K562 (cell line): ENCODE results near the gene MDFIC2. TPM values are rescaled to one million over a fixed set of nuclear protein-coding genes. Genes with fewer than 3 reads are reported as not detected.

Experiments used
- ATAC-seq: fragments of 200-7000 bp; cut with Tn5 transposase; 3 replicates; pipeline ENCODE4 v1.9.1; 2020; ENCODE audit warnings: moderate library complexity
- BruUV-seq: library from RNA; stranded (reverse); fragments of 400-500 nt; replicated peaks from 2 replicates; lab custom pipeline; 2021; lab: Mats Ljungman, UMichigan
- CTCF ChIA-PET: fragments of 300-600 bp; formaldehyde crosslinking; extraction: SDS; loops from one replicate; lab custom pipeline; 2021; ENCODE audit warnings: low intra/inter-chr PET ratio; lab: Yijun Ruan, JAX
- POLR2A ChIA-PET: fragments of 300-600, 350-650 bp; sonication (Branson Sonifier 250); formaldehyde crosslinking; extraction: SDS; loops from one replicate; lab custom pipeline; 2021; ENCODE audit warnings: antibody characterized with exemption, inconsistent platforms; lab: Yijun Ruan, JAX
- DNase-seq, 4 experiments: peaks; one replicate each; pipeline versions ENCODE4 v3.0.0 to v3.0.0-alpha.2; 2011 to 2018; ENCODE audit warnings: low spot score in 3 of 4, mixed read lengths in 3 of 4; ENCODE audit errors: extremely low read depth in 1 of 4
- FAIRE-seq: peaks from 2 replicates; lab custom pipeline; 2011; peaks lifted over from hg19 to GRCh38; lab: Jason Lieb, UNC
- H2AFZ ChIP-seq: 2 replicates; pipeline ENCODE4 v1.6.0; 2011; ENCODE audit warnings: low read depth, low read length, control low read depth, inconsistent platforms
- H3K27ac ChIP-seq: fragments of 200-600 bp; 3 replicates; pipeline ENCODE4 v1.8.0; 2011; ENCODE audit warnings: low read depth, mild to moderate bottlenecking, control low read depth, inconsistent platforms, low read length, moderate library complexity, mixed read lengths; ENCODE audit errors: extremely low read depth
- H3K27me3 ChIP-seq, 2 experiments: fragments of 300-600 bp in 1 of 2; 2 replicates in 1 of 2; 3 replicates in 1 of 2; pipeline versions ENCODE4 v1.6.0 to v1.8.0; 2011; ENCODE audit warnings: inconsistent platforms in 2 of 2, low read length in 2 of 2, mild to moderate bottlenecking in 1 of 2, mixed read lengths in 1 of 2, moderate library complexity in 1 of 2; ENCODE audit not compliant: control insufficient read depth in 2 of 2, insufficient read depth in 2 of 2
- H3K36me3 ChIP-seq: fragments of 300-600 bp; 3 replicates; pipeline ENCODE4 v1.8.0; 2011; ENCODE audit warnings: mild to moderate bottlenecking, low read length, inconsistent platforms; ENCODE audit not compliant: control insufficient read depth, insufficient read depth
- H3K4me1 ChIP-seq, 2 experiments: fragments of 200-600 bp in 1 of 2; replicated peaks in 1 of 2; 2 replicates in 1 of 2; 3 replicates in 1 of 2; pipeline versions ENCODE4 v1.5.1 to v1.8.0; 2011; ENCODE audit warnings: inconsistent platforms in 2 of 2, low read length in 2 of 2, mild to moderate bottlenecking in 1 of 2, mixed read lengths in 1 of 2, moderate library complexity in 1 of 2; ENCODE audit not compliant: control insufficient read depth in 2 of 2, insufficient read depth in 2 of 2
- H3K4me2 ChIP-seq: 2 replicates; pipeline ENCODE4 v1.6.1; 2011; ENCODE audit warnings: low read length, control low read depth, inconsistent platforms, mixed read lengths; ENCODE audit not compliant: insufficient read depth
- H3K4me3 ChIP-seq: fragments of 200-600 bp; sonication (generic), shearing (Covaris generic); 2 replicates; pipeline ENCODE4 v1.5.1; 2016; ENCODE audit warnings: control low read depth, inconsistent platforms
- H3K79me2 ChIP-seq: fragments of 200-600 bp; 3 replicates; pipeline ENCODE4 v1.8.0; 2011; ENCODE audit warnings: low read length, inconsistent platforms; ENCODE audit not compliant: control insufficient read depth, insufficient read depth
- H3K9ac ChIP-seq, 2 experiments: 2 replicates each; pipeline versions ENCODE4 v1.6.0 to v1.6.1; 2011; ENCODE audit warnings: low read depth in 2 of 2, low read length in 2 of 2, control low read depth in 1 of 2, inconsistent platforms in 1 of 2, mild to moderate bottlenecking in 1 of 2, mixed read lengths in 1 of 2; ENCODE audit not compliant: insufficient read depth in 1 of 2
- H3K9me1 ChIP-seq: one replicate; pipeline ENCODE4 v1.6.0; 2011; ENCODE audit warnings: inconsistent platforms, mild to moderate bottlenecking, low read length, moderate library complexity; ENCODE audit not compliant: control insufficient read depth, insufficient read depth
- H3K9me3 ChIP-seq: replicated peaks from 2 replicates; pipeline ENCODE4 v1.5.1; 2011; ENCODE audit warnings: low read depth, low read length, inconsistent platforms; ENCODE audit not compliant: control insufficient read depth, insufficient read depth
- H4K20me1 ChIP-seq: replicated peaks from 2 replicates; pipeline ENCODE4 v1.6.1; 2011; ENCODE audit warnings: low read length, inconsistent platforms, mixed read lengths; ENCODE audit not compliant: control insufficient read depth, insufficient read depth
- CBFB ChIP-seq: sonication (generic); formaldehyde crosslinking; IDR thresholded peaks from 2 replicates; pipeline ENCODE4 v1.4.0; 2020; ENCODE audit warnings: mild to moderate bottlenecking, missing genetic modification reagents
- CHD2 ChIP-seq: IDR thresholded peaks from 2 replicates; pipeline ENCODE4 v1.6.1; 2011; ENCODE audit warnings: low read depth, low read length
- FOXK1 ChIP-seq: sonication (generic); formaldehyde crosslinking; IDR thresholded peaks from 2 replicates; pipeline ENCODE4 v1.8.0; 2022; ENCODE audit warnings: missing genetic modification reagents, mild to moderate bottlenecking, borderline replicate concordance
- FOXM1 ChIP-seq, 2 experiments: fragments of 450-650 bp in 1 of 2; sonication (generic) in 1 of 2; formaldehyde crosslinking in 1 of 2; IDR thresholded peaks; 2 replicates each; pipeline versions ENCODE4 v1.6.1 to v1.9.0; 2017 to 2022; ENCODE audit warnings: low read depth in 2 of 2, mild to moderate bottlenecking in 2 of 2, missing genetic modification reagents in 1 of 2, moderate library complexity in 1 of 2
- GABPB1 ChIP-seq: sonication (generic); formaldehyde crosslinking; IDR thresholded peaks from 2 replicates; pipeline ENCODE4 v1.8.0; 2022; ENCODE audit warnings: mild to moderate bottlenecking, missing genetic modification reagents
- L3MBTL2 ChIP-seq: fragments of 450-650 bp; IDR thresholded peaks from 2 replicates; pipeline ENCODE4 v1.6.1; 2016; ENCODE audit warnings: mild to moderate bottlenecking, moderate library complexity
- MAFF ChIP-seq: IDR thresholded peaks from 2 replicates; pipeline ENCODE4 v1.6.1; 2012; ENCODE audit warnings: low read length, improper control_type of control experiment
- NFE2L1 ChIP-seq: fragments of 450-650 bp; IDR thresholded peaks from 2 replicates; pipeline ENCODE4 v1.6.1; 2016; ENCODE audit warnings: missing genetic modification characterization, low read depth, mild to moderate bottlenecking, missing compliant biosample characterization, moderate library complexity, borderline replicate concordance
- RBFOX2 ChIP-seq: fragments of 200-400 bp; formaldehyde crosslinking; IDR thresholded peaks from 2 replicates; pipeline ENCODE4 v1.6.1; 2017; ENCODE audit warnings: low read depth, mild to moderate bottlenecking, low read length, moderate library complexity
- SETDB1 ChIP-seq: IDR thresholded peaks from one replicate; pipeline ENCODE4 v1.6.1; 2012; ENCODE audit warnings: low read length, control low read depth, inconsistent platforms
- SRF ChIP-seq, 2 experiments: fragments of 250-450, 450-650 bp in 1 of 2; sonication (Bioruptor Pico) in 1 of 2; sonication (generic) in 1 of 2; formaldehyde crosslinking; IDR thresholded peaks; 2 replicates each; pipeline versions ENCODE4 v1.5.0 to v1.5.1; 2020 to 2022; ENCODE audit warnings: mild to moderate bottlenecking in 1 of 2, missing genetic modification reagents in 1 of 2
- SRSF7 ChIP-seq: fragments of 200-400 bp; formaldehyde crosslinking; optimal IDR thresholded peaks from 2 replicates; pipeline ENCODE3; 2017; ENCODE audit warnings: mild to moderate bottlenecking, low read depth, low read length
- STAG1 ChIP-seq: sonication (generic); formaldehyde crosslinking; IDR thresholded peaks from 2 replicates; pipeline ENCODE4 v1.5.0; 2020; ENCODE audit warnings: missing genetic modification reagents, borderline replicate concordance
- TFAP4 ChIP-seq: sonication (generic); formaldehyde crosslinking; IDR thresholded peaks from 2 replicates; pipeline ENCODE4 v1.8.0; 2022; ENCODE audit warnings: missing genetic modification reagents, mild to moderate bottlenecking, moderate library complexity, borderline replicate concordance
- ZNF3 ChIP-seq: fragments of 250-450 bp; sonication (Bioruptor Pico); IDR thresholded peaks from 2 replicates; pipeline ENCODE4 v1.5.0; 2021; ENCODE audit warnings: mild to moderate bottlenecking, moderate library complexity
- ZNF766 ChIP-seq: fragments of 200-800 bp; sonication (Bioruptor generic); conservative IDR thresholded peaks from 2 replicates; pipeline ENCODE4 v1.6.1; 2016; ENCODE audit warnings: missing genetic modification characterization, missing compliant biosample characterization
- WGBS: fragments of 100-300 bp; shearing (Covaris generic); methylation state at CpG from one replicate; pipeline ENCODE4 v1.1.6; 2016; ENCODE audit warnings: low coverage, mixed read lengths; ENCODE audit not compliant: insufficient coverage; ENCODE audit errors: missing lambda C conversion rate; 5-methylcytosine and 5-hydroxymethylcytosine counted together
- in situ Hi-C: fragments of 300-500 bp; cut with MboI; formaldehyde crosslinking; loops from 4 replicates; pipeline ENCODE4 v1.15.0; 2018; ENCODE audit warnings: inconsistent platforms, mixed read lengths
- intact Hi-C: fragments of 100-400 bp; cut with micrococcal nuclease; formaldehyde crosslinking; loops from 2 replicates; pipeline ENCODE4 v1.14.2; 2022
- polyA plus RNA-seq, 8 experiments: library from polyadenylated mRNA; depleted of rRNA in 4 of 8; stranded (reverse) in 5 of 8; unstranded in 3 of 8; fragments of >200 nt; fragmentation: Nextera tagmentation in 2 of 8; fragmentation: Illumina TruSeq in 1 of 8; extraction: Ambion mirVana in 2 of 8; extraction: Trizol in 1 of 8; gene quantifications; 2 replicates each; pipeline versions ENCODE4 v1.2.1 to v1.2.3, GENCODE V29; 2011 to 2014; ENCODE audit warnings: inconsistent platforms in 1 of 8, missing spikeins in 1 of 8
- total RNA-seq, 7 experiments: library from RNA; depleted of rRNA in 6 of 7; stranded (reverse); fragments of >200 nt in 6 of 7; fragmentation: Illumina TruSeq in 2 of 7; extraction: Trizol in 2 of 7; gene quantifications; 2 replicates each; pipeline versions ENCODE4 v1.2.1 to v1.2.3, GENCODE V29; 2011 to 2021; ENCODE audit warnings: low replicate concordance in 1 of 7
- TF ChIP-seq, protein P1 (sequence below): fragments of 450-650 bp; formaldehyde crosslinking; IDR thresholded peaks from 2 replicates; pipeline ENCODE4 v1.4.0; 2022; ENCODE audit warnings: missing genetic modification characterization

The MDFIC2 gene
- total and polyA plus RNA-seq, 9 of the 15 experiments (the other 6 are each of a cell fraction or from before 2014, with no cell fraction given): not detected

GRCh38 chr3:70276901-70277300, 35.5 kb downstream of the MDFIC2 start:
- no peaks in the 10 kb centered on the region for H3K27me3 ChIP-seq
- H3K36me3 ChIP-seq: no peaks in the 10 kb centered on the region
- no peak overlapping the region for H3K4me3 ChIP-seq
- no TSS peak for BruUV-seq
- no peak overlapping the region for H3K27ac ChIP-seq
- no peaks in the 10 kb centered on the region for H3K4me1 ChIP-seq
- no peak for FAIRE-seq
- H3K79me2 ChIP-seq: no peaks in the 10 kb centered on the region
- no peak overlapping the region for H3K4me2 ChIP-seq
- no peaks in the 10 kb centered on the region for H3K9me3 ChIP-seq
- H3K9ac ChIP-seq: no peak overlapping the region
- intact Hi-C loops (no loop called here), in situ Hi-C loops (no loop called here)
- H4K20me1 ChIP-seq: no peaks in the 10 kb centered on the region
- no peak overlapping the region for H2AFZ ChIP-seq
- 0% methylated on average over 4 of the region's 4 CpGs for WGBS
- no peaks in the 10 kb centered on the region for H3K9me1 ChIP-seq
- no peak for DNase-seq
- CTCF ChIA-PET: no interaction called here
- no peak for ATAC-seq
- TF ChIP-seq CBFB (CRISPR knock-in tag) (no peak), STAG1 (CRISPR knock-in tag) (no peak), ZNF3 (CRISPR knock-in tag) (no peak), SRSF7 (no peak), SRF (CRISPR knock-in tag; IDR thresholded peaks at IDR 0.05) (no peak), CHD2 (no peak), NFE2L1 (tag) (no peak), GABPB1 (no peak), FOXK1 (no peak), MAFF (no peak), RBFOX2 (no peak), ZNF766 (no peak), SETDB1 (no peak), L3MBTL2 (no peak), TFAP4 (CRISPR knock-in tag) (no peak), FOXM1 (IDR thresholded peaks at IDR 0.05; ENCODE audit: low read depth) (no peak), FOXM1 (CRISPR knock-in tag; IDR thresholded peaks at IDR 0.05; ENCODE audit: low read depth) (no peak)
- TF ChIP-seq, protein P1, sequence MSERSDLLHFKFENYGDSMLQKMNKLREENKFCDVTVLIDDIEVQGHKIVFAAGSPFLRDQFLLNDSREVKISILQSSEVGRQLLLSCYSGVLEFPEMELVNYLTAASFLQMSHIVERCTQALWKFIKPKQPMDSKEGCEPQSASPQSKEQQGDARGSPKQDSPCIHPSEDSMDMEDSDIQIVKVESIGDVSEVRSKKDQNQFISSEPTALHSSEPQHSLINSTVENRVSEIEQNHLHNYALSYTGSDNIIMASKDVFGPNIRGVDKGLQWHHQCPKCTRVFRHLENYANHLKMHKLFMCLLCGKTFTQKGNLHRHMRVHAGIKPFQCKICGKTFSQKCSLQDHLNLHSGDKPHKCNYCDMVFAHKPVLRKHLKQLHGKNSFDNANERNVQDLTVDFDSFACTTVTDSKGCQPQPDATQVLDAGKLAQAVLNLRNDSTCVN (CRISPR knock-in tag): no peak
- POLR2A ChIA-PET: interaction anchor here (0.7 kb wide), 1 partner anchor 48 kb away, joined by 4 read pairs; no protein-coding TSS in a partner anchor
